GM12875 (cell line): ENCODE measurements around the gene BPIFA1.

Source experiments
- H3K4me3 ChIP-seq: one replicate; pipeline ENCODE4 v1.5.1; 2011; ENCODE audit warnings: low read depth, low read length, control low read depth
- TF ChIP-seq, protein P1 (sequence below): IDR thresholded peaks from 2 replicates; pipeline ENCODE4 v1.5.1; 2011; ENCODE audit warnings: low read depth, mild to moderate bottlenecking, control low read depth, inconsistent platforms, low read length, moderate library complexity, borderline replicate concordance; ENCODE audit not compliant: insufficient read depth

The BPIFA1 gene

GRCh38 chr20:33239418-33239817 lies 3.6 kb downstream of the BPIFA1 start:
- TF ChIP-seq, protein P1, sequence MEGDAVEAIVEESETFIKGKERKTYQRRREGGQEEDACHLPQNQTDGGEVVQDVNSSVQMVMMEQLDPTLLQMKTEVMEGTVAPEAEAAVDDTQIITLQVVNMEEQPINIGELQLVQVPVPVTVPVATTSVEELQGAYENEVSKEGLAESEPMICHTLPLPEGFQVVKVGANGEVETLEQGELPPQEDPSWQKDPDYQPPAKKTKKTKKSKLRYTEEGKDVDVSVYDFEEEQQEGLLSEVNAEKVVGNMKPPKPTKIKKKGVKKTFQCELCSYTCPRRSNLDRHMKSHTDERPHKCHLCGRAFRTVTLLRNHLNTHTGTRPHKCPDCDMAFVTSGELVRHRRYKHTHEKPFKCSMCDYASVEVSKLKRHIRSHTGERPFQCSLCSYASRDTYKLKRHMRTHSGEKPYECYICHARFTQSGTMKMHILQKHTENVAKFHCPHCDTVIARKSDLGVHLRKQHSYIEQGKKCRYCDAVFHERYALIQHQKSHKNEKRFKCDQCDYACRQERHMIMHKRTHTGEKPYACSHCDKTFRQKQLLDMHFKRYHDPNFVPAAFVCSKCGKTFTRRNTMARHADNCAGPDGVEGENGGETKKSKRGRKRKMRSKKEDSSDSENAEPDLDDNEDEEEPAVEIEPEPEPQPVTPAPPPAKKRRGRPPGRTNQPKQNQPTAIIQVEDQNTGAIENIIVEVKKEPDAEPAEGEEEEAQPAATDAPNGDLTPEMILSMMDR: no peak
- no peak overlapping the region for H3K4me3 ChIP-seq

- no peak overlapping the region for H3K4me3 ChIP-seq
- TF ChIP-seq, protein P1: no peak
These were observed 4.4 kb downstream of the BPIFA1 start for GRCh38 chr20:33239979-33240736.

DNA sequence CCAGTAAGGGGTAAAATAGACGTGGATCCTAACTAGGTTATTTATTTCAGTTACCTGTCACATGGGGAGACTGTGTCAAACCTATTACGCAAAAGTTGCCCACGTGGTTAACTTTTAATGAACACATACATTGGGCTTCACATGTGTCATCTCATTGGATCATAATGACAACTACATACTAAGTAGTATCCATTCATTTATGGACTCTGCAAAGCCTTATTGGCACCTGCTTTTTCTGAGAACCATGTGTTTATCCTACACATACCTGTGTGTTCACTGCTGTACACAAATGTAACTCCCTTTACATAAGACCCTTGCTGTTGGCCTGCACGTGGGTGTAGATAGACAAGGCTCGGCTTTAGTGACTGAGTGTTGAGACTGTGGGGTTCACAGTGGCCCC lies 5.1 kb downstream of the BPIFA1 start:
- TF ChIP-seq, protein P1: no peak
- no peak overlapping the region for H3K4me3 ChIP-seq

DNA sequence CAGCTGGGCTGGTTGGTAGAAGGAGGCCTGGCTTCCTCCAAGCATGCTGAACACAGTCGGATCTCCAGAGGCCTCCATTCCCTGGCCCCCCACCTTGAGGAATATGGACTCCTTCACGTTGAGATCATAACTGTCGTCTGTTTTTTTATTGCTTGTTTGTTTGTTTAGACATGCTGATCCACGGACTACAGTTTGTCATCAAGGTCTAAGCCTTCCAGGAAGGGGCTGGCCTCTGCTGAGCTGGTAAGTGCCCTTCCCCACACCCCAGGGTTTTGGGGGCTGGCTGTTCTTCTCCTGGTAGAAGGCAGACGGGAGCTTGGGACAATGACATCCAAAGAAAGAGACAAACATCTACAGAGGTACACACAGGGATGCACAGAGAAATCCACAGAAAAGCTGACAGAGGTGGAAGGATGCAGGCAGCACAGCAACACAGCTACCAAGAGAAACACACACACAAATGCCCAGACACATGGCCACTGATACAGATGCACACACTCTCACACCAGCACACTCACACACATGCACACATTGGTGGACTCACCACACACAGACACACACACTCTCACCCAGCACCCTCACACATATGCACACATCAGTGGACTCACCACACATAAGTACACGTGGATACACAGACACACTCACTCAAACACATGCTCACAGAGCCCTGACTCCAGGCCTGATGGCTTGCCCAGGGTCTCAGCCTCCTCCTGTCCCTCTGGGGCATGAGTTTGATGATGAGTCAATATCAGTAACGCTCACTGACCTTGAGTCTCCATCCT lies 6.7 kb downstream of the BPIFA1 start:
- TF ChIP-seq, protein P1: no peak
- no peak overlapping the region for H3K4me3 ChIP-seq

DNA sequence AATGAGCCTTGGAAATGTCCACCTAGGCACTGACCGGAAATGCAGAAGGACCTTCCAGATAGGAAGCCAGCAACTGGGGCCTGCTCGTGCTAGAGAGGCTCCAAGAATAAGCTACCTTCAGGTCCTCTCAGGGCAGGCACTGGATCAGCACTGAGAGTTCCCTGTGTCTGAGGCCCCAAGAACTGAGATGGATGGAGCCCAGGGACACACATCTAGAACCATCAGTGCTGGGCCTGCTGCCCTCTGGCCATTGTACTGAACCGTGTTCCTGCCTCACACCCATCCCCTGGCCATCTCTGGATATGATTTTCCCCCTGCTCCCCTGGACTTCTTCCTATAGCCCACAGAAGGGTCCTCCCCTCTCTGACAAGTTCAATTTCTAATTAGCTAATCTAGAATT lies 10.3 kb downstream of the BPIFA1 start:
- TF ChIP-seq, protein P1: no peak

DNA sequence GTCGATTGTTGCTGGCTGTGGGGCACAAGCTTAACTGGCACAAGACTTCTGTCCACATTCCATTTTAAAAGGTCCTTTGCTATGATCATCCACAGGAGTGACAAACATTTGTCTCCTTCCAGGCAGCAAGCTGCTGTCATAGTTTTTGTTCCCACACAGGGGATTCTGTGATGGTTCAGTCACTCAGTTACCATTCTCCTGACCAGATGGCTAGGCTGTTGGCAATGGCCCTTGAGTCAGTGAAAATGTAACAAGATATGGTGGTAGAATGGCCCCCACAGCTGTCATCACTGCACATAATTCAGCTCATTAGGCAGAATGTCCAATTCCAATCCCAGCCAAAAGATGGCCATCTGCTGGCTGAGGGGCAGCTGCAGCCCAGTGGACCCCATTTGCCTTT lies 13.7 kb downstream of the BPIFA1 start:
- TF ChIP-seq, protein P1: no peak
- H3K4me3 ChIP-seq: no peak overlapping the region

More for the DNA sequence above, 10.3 kb downstream of the BPIFA1 start:
- H3K4me3 ChIP-seq: no peak overlapping the region

DNA sequence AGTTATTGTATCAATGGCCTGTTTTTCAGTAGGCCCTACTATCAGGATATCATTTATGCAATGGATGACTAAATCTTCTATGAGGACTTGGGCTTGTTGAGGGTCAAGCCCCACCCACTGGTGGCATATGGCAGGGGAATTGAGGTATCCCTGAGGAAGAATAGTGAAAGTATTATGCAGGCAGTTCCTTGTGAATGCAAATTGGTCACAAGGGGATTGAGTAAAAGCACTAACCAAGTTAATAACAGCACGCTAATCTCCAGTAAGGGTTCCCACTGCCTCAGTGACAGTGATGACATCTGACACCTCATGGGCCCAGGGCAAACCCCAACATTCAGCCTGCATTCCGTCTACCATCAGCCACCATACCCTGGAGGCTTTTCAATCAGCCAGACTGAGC lies 14.9 kb downstream of the BPIFA1 start:
- H3K4me3 ChIP-seq: no peak overlapping the region
- TF ChIP-seq, protein P1: no peak
